C4-2B (cell line): ENCODE data around the gene TRAF3.

Experiments
- ZFX ChIP-seq: fragments of 450-650 bp; IDR thresholded peaks from 2 replicates; pipeline ENCODE4 v1.6.1; 2017
- TF ChIP-seq, protein P1 (sequence below): fragments of 450-650 bp; conservative IDR thresholded peaks from 2 replicates; pipeline ENCODE4 v1.5.1; 2017; ENCODE audit warnings: mild to moderate bottlenecking

DNA sequence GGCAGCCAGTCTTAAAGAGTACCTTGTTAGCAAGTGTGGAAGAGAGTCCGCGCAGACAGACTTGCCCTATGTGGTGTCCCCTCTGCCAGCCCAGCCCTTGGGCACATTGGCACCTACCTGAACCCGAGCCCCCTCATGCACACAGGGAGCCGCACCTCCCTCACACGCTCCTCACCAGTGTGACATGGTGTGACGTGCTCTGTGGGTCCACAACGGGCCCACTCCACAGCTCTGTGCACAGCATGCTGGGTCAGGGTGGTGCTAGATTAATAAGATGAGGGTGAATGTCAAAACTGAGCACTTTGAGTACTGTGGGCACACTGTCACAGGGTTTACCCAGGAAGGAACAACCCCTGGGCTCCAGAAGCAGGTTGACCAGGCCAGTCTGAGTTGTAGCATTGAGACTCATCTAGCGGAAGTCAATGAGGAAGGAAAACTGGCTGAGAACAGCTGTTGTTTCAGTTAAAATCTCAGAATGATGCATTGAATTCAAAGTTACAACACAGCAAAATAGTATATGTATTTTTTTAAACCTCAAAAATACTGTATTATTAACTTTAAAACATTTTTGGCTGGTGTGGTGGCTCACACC, 91.8 kb downstream of the TRAF3 start:
- TF ChIP-seq, protein P1, sequence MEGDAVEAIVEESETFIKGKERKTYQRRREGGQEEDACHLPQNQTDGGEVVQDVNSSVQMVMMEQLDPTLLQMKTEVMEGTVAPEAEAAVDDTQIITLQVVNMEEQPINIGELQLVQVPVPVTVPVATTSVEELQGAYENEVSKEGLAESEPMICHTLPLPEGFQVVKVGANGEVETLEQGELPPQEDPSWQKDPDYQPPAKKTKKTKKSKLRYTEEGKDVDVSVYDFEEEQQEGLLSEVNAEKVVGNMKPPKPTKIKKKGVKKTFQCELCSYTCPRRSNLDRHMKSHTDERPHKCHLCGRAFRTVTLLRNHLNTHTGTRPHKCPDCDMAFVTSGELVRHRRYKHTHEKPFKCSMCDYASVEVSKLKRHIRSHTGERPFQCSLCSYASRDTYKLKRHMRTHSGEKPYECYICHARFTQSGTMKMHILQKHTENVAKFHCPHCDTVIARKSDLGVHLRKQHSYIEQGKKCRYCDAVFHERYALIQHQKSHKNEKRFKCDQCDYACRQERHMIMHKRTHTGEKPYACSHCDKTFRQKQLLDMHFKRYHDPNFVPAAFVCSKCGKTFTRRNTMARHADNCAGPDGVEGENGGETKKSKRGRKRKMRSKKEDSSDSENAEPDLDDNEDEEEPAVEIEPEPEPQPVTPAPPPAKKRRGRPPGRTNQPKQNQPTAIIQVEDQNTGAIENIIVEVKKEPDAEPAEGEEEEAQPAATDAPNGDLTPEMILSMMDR, result no peak
- no peak for TF ChIP-seq ZFX
